Transverse colon (tissue), 3 donors: ENCODE data around the gene PRKCG.

ENCODE experiments used
- EP300 ChIP-seq: sonication (generic); formaldehyde crosslinking; IDR thresholded peaks from one replicate; pipeline ENCODE4 v1.6.1; 2017; ENCODE audit warnings: antibody characterized with exemption, low read depth
- POLR2A ChIP-seq: fragments of 450-650 bp; IDR thresholded peaks from one replicate; pipeline ENCODE4 v1.6.1; 2016; ENCODE audit warnings: antibody characterized with exemption, mild to moderate bottlenecking, moderate library complexity
- TF ChIP-seq, protein P1 (sequence below), 5 experiments: fragments of 200-600 bp in 3 of 5; fragments of 450-650 bp in 2 of 5; sonication (generic) in 3 of 5; IDR thresholded peaks; 1 replicate in 2 of 5; 2 replicates in 3 of 5; pipeline ENCODE4 v1.5.1; 2016 to 2017; ENCODE audit warnings: antibody characterized with exemption in 5 of 5, inconsistent platforms in 3 of 5, mild to moderate bottlenecking in 2 of 5, moderate library complexity in 1 of 5

DNA sequence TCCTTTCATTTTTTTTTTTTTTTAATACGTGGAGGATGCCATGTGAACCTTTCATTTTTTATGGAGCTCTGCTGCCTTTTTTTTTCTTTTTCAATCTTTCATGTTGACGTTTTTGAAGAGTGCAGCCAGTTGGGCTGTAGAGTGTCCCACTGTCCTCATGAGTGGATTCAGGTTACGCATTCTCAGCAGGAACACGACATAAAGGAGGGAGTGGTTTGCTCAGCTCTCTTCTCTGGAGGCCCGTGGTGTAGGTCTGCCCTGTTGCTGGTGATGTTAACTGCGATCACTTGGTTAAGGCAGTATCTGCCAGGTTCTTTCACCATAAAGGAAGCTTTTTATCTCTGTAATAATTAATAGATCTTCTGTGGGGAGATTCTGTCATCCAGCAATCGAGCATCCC, 54.0 kb downstream of the PRKCG start:
- TF ChIP-seq, protein P1, sequence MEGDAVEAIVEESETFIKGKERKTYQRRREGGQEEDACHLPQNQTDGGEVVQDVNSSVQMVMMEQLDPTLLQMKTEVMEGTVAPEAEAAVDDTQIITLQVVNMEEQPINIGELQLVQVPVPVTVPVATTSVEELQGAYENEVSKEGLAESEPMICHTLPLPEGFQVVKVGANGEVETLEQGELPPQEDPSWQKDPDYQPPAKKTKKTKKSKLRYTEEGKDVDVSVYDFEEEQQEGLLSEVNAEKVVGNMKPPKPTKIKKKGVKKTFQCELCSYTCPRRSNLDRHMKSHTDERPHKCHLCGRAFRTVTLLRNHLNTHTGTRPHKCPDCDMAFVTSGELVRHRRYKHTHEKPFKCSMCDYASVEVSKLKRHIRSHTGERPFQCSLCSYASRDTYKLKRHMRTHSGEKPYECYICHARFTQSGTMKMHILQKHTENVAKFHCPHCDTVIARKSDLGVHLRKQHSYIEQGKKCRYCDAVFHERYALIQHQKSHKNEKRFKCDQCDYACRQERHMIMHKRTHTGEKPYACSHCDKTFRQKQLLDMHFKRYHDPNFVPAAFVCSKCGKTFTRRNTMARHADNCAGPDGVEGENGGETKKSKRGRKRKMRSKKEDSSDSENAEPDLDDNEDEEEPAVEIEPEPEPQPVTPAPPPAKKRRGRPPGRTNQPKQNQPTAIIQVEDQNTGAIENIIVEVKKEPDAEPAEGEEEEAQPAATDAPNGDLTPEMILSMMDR (IDR thresholded peaks at IDR 0.05): no peak
- TF ChIP-seq POLR2A (no peak), EP300 (no peak)
